Measurements from ENCODE around the gene MRFAP1L1. TPM values are rescaled to one million over a fixed set of nuclear protein-coding genes. Genes with fewer than 3 reads are reported as not detected.

MRFAP1L1 gene
- total and polyA plus RNA-seq, 9 of the 15 experiments (the other 6 are each of a cell fraction or from before 2014, with no cell fraction given): 37.6 to 111 (median 83.8) TPM

DNA sequence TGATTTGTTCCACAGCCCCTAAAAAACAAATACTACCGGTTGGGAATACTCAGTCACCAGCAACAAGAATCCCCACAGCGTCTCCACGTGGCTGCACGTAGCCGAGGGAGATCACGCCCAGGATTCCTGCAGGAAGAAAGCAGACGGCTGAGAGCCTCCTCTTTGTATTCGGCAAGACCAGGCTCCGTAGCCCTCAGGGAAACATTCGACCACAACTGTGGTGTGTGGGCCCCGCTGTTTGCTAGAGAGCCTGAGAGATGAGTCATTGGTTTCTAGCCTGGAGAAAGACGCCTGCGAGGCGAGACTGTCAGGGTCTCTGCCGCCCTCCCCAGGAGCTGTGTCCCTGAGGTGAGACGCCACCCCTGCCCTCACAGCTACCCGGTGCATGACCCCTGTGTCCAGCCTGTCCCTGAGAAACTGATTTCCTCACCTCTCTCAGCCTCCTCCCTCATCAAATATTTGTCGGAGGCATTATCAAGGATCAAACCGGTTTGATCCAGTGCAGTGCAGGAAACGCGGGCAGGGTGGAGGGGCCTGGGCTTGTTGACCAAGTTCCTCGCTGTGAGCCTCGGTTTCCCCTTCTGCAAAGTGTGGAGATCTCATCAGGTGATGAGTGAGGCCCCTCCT lies 20.7 kb downstream of the MRFAP1L1 start (continued):
- TF ChIP-seq POLR3A (IDR thresholded peaks at IDR 0.05; ENCODE audit: borderline replicate concordance, extremely low read depth, insufficient read depth, insufficient read length): no peak
- no peak for TF ChIP-seq RFX7 (CRISPR knock-in tag; IDR thresholded peaks at IDR 0.05)
- peak in 1 of 2 experiments; percentile 83; a peak in 2 of 4 replicates for TF ChIP-seq TEAD1 (CRISPR knock-in tag; IDR thresholded peaks at IDR 0.05)
- TF ChIP-seq ZEB2 (IDR thresholded peaks at IDR 0.05): no peak
- TF ChIP-seq, protein P1, sequence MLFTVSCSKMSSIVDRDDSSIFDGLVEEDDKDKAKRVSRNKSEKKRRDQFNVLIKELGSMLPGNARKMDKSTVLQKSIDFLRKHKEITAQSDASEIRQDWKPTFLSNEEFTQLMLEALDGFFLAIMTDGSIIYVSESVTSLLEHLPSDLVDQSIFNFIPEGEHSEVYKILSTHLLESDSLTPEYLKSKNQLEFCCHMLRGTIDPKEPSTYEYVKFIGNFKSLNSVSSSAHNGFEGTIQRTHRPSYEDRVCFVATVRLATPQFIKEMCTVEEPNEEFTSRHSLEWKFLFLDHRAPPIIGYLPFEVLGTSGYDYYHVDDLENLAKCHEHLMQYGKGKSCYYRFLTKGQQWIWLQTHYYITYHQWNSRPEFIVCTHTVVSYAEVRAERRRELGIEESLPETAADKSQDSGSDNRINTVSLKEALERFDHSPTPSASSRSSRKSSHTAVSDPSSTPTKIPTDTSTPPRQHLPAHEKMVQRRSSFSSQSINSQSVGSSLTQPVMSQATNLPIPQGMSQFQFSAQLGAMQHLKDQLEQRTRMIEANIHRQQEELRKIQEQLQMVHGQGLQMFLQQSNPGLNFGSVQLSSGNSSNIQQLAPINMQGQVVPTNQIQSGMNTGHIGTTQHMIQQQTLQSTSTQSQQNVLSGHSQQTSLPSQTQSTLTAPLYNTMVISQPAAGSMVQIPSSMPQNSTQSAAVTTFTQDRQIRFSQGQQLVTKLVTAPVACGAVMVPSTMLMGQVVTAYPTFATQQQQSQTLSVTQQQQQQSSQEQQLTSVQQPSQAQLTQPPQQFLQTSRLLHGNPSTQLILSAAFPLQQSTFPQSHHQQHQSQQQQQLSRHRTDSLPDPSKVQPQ (CRISPR knock-in tag; IDR thresholded peaks at IDR 0.05; ENCODE audit: borderline replicate concordance): no peak
- TF ChIP-seq NCOA2 (IDR thresholded peaks at IDR 0.05; ENCODE audit: partially characterized antibody in 2 of 2): no peak
- no peak for TF ChIP-seq FOXK1 (CRISPR knock-in tag; IDR thresholded peaks at IDR 0.05; ENCODE audit: borderline replicate concordance)
- TF ChIP-seq POLR3G (IDR thresholded peaks at IDR 0.05; ENCODE audit: extremely low read depth, insufficient read length, insufficient replicate concordance): no peak
- TF ChIP-seq SRF (CRISPR knock-in tag; IDR thresholded peaks at IDR 0.05): no peak
- no peak for TF ChIP-seq ZNF197 (CRISPR knock-in tag; IDR thresholded peaks at IDR 0.05; ENCODE audit: low read depth)
- TF ChIP-seq POLR2A (conservative IDR thresholded peaks at IDR 0.05): peak; percentile 45; the same call in 1 of the 2 replicates
- TF ChIP-seq NR1H2 (CRISPR knock-in tag; IDR thresholded peaks at IDR 0.05): no peak
- peak; percentile 96 for TF ChIP-seq L3MBTL2 (IDR thresholded peaks at IDR 0.05)
- TF ChIP-seq PCBP1 (IDR thresholded peaks at IDR 0.05; ENCODE audit: low read depth, low read length, poor library complexity, severe bottlenecking): no peak
- peak; percentile 71; the same call in 1 of the 2 replicates for TF ChIP-seq ZKSCAN8 (CRISPR knock-in tag; IDR thresholded peaks at IDR 0.05)
- TF ChIP-seq CEBPB (tag; IDR thresholded peaks at IDR 0.05): no peak
- peak; percentile 62 for TF ChIP-seq ARID4B (CRISPR knock-in tag; IDR thresholded peaks at IDR 0.05)
- TF ChIP-seq SRSF7 (optimal IDR thresholded peaks at IDR 0.05; ENCODE audit: low read depth, low read length): no peak
- no peak for TF ChIP-seq SRSF1 (IDR thresholded peaks at IDR 0.05; ENCODE audit: low read depth, low read length)
- peak; percentile 49; the same call in 1 of the 2 replicates for TF ChIP-seq C11orf30 (IDR thresholded peaks at IDR 0.05; ENCODE audit: low read depth)
- TF ChIP-seq YY1 (IDR thresholded peaks at IDR 0.05; ENCODE audit: borderline replicate concordance in 1 of 3, control insufficient read depth in 1 of 3, extremely low read depth in 1 of 3, insufficient read depth in 3 of 3, insufficient read length in 1 of 3, insufficient replicate concordance in 2 of 3, low read depth in 1 of 3, low read length in 2 of 3): no peak
